SK-N-SH treated with all-trans-retinoic acid at 6 μM for 48 hours (cell line): ENCODE measurements around the gene CCDC194.

ENCODE experiments used
- BACH2 ChIP-seq: fragments of 250-450 bp; sonication (Bioruptor Pico); IDR thresholded peaks from 2 replicates; pipeline ENCODE4 v1.9.0; 2021; ENCODE audit warnings: mild to moderate bottlenecking, borderline replicate concordance
- CREB5 ChIP-seq: fragments of 250-450 bp; sonication (Bioruptor Pico); IDR thresholded peaks from 2 replicates; pipeline ENCODE4 v1.5.1; 2020; ENCODE audit warnings: low read depth, mild to moderate bottlenecking, moderate library complexity
- CSDC2 ChIP-seq: fragments of 250-450 bp; sonication (Bioruptor Pico); IDR thresholded peaks from 2 replicates; pipeline ENCODE4 v1.5.0; 2020; ENCODE audit warnings: mild to moderate bottlenecking, moderate library complexity
- POU6F1 ChIP-seq: fragments of 250-450 bp; sonication (Bioruptor Pico); IDR thresholded peaks from 2 replicates; pipeline ENCODE4 v1.8.0; 2021; ENCODE audit warnings: low read depth, mild to moderate bottlenecking, moderate library complexity, borderline replicate concordance
- RARB ChIP-seq: fragments of 250-450 bp; sonication (Bioruptor Pico); IDR thresholded peaks from 2 replicates; pipeline ENCODE4 v1.8.0; 2021; ENCODE audit warnings: mild to moderate bottlenecking, moderate library complexity
- ZFP30 ChIP-seq: fragments of 450-650 bp; formaldehyde crosslinking; IDR thresholded peaks from 2 replicates; pipeline ENCODE4 v1.5.0; 2022; ENCODE audit warnings: mild to moderate bottlenecking, moderate library complexity
- ZNF70 ChIP-seq: fragments of 450-650 bp; formaldehyde crosslinking; IDR thresholded peaks from 2 replicates; pipeline ENCODE4 v1.5.0; 2020; ENCODE audit warnings: mild to moderate bottlenecking, moderate library complexity
- TF ChIP-seq, protein P1 (sequence below): fragments of 250-450 bp; sonication (Bioruptor Pico); IDR thresholded peaks from 2 replicates; pipeline ENCODE4 v1.8.0; 2020; ENCODE audit warnings: mild to moderate bottlenecking, moderate library complexity, borderline replicate concordance

- TF ChIP-seq CSDC2 (no peak), BACH2 (CRISPR knock-in tag) (no peak), ZFP30 (CRISPR knock-in tag) (no peak), POU6F1 (CRISPR knock-in tag) (no peak), RARB (CRISPR knock-in tag) (no peak), ZNF70 (CRISPR knock-in tag) (no peak), CREB5 (no peak)
- TF ChIP-seq, protein P1, sequence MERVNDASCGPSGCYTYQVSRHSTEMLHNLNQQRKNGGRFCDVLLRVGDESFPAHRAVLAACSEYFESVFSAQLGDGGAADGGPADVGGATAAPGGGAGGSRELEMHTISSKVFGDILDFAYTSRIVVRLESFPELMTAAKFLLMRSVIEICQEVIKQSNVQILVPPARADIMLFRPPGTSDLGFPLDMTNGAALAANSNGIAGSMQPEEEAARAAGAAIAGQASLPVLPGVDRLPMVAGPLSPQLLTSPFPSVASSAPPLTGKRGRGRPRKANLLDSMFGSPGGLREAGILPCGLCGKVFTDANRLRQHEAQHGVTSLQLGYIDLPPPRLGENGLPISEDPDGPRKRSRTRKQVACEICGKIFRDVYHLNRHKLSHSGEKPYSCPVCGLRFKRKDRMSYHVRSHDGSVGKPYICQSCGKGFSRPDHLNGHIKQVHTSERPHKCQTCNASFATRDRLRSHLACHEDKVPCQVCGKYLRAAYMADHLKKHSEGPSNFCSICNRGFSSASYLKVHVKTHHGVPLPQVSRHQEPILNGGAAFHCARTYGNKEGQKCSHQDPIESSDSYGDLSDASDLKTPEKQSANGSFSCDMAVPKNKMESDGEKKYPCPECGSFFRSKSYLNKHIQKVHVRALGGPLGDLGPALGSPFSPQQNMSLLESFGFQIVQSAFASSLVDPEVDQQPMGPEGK (CRISPR knock-in tag): no peak
Measured at GRCh38 chr19:17436874-17437267, 42.9 kb upstream of the CCDC194 start.
